Neural progenitor cell (in vitro differentiated cells): ENCODE measurements around the gene CCT5. TPM values are rescaled to one million over a fixed set of nuclear protein-coding genes. Genes with fewer than 3 reads are reported as not detected.
A peak's percentile ranks its signal among the peaks of the same experiment; 100 is the strongest.

ENCODE experiments used
- DNase-seq: peaks from one replicate; pipeline ENCODE4 v3.0.0-alpha.2; 2016; ENCODE audit warnings: low spot score
- H2AFZ ChIP-seq: fragments of 200-600 bp; sonication (generic); replicated peaks from 2 replicates; pipeline ENCODE4 v1.6.1; 2016; ENCODE audit warnings: antibody characterized with exemption
- H3F3A ChIP-seq: fragments of 200-600 bp; sonication (generic); 2 replicates; pipeline ENCODE4 v1.6.1; 2016; ENCODE audit warnings: antibody characterized with exemption, low read depth
- H3K27ac ChIP-seq: fragments of 200-600 bp; sonication (generic); 2 replicates; pipeline ENCODE4 v1.5.1; 2016; ENCODE audit warnings: mild to moderate bottlenecking
- H3K27me3 ChIP-seq: fragments of 200-600 bp; sonication (generic); 2 replicates; pipeline ENCODE4 v1.6.1; 2016; ENCODE audit warnings: mild to moderate bottlenecking, moderate library complexity
- H3K36me3 ChIP-seq: fragments of 200-600 bp; sonication (generic); 2 replicates; pipeline ENCODE4 v1.5.1; 2016
- H3K4me1 ChIP-seq: fragments of 200-600 bp; sonication (generic); 2 replicates; pipeline ENCODE4 v1.6.1; 2016; ENCODE audit warnings: mixed run types
- H3K4me2 ChIP-seq: fragments of 200-600 bp; sonication (generic); 2 replicates; pipeline ENCODE4 v1.6.1; 2016
- H3K4me3 ChIP-seq: fragments of 200-600 bp; sonication (generic); 2 replicates; pipeline ENCODE4 v1.5.1; 2016
- H3K79me2 ChIP-seq: fragments of 200-600 bp; sonication (generic); 2 replicates; pipeline ENCODE4 v1.6.1; 2016; ENCODE audit warnings: low read depth
- H3K9ac ChIP-seq: fragments of 200-600 bp; sonication (generic); 2 replicates; pipeline ENCODE4 v1.6.1; 2016
- H3K9me3 ChIP-seq: fragments of 200-600 bp; sonication (generic); 2 replicates; pipeline ENCODE4 v1.5.1; 2016; ENCODE audit warnings: low read depth
- H4K20me1 ChIP-seq: fragments of 200-600 bp; sonication (generic); 2 replicates; pipeline ENCODE4 v1.6.1; 2016; ENCODE audit warnings: low read depth
- H3K27ac Mint-ChIP-seq: 3 replicates; pipeline ENCODE4 v1.8.0; 2021; ENCODE audit warnings: mixed read lengths
- H3K27me3 Mint-ChIP-seq: 2 replicates; pipeline ENCODE4 v1.8.0; 2022; ENCODE audit warnings: low read depth, mild to moderate bottlenecking, inconsistent platforms, moderate library complexity, mixed read lengths; ENCODE audit not compliant: insufficient read depth
- H3K36me3 Mint-ChIP-seq: 3 replicates; pipeline ENCODE4 v1.8.0; 2021; ENCODE audit warnings: mixed read lengths
- H3K4me1 Mint-ChIP-seq: 3 replicates; pipeline ENCODE4 v1.8.0; 2021; ENCODE audit warnings: mixed read lengths
- H3K4me3 Mint-ChIP-seq: 3 replicates; pipeline ENCODE4 v1.8.0; 2021; ENCODE audit warnings: mild to moderate bottlenecking, moderate library complexity, mixed read lengths
- H3K9me3 Mint-ChIP-seq: 3 replicates; pipeline ENCODE4 v1.8.0; 2020; ENCODE audit warnings: mixed read lengths
- CTCF ChIP-seq: fragments of 200-600 bp; sonication (generic); IDR thresholded peaks from 2 replicates; pipeline ENCODE4 v1.5.1; 2017; ENCODE audit warnings: antibody characterized with exemption, mild to moderate bottlenecking
- EZH2 ChIP-seq: fragments of 200-600 bp; sonication (generic); IDR thresholded peaks from 2 replicates; pipeline ENCODE4 v1.6.1; 2017; ENCODE audit warnings: antibody characterized with exemption, mild to moderate bottlenecking, moderate library complexity
- EZH2phosphoT487 ChIP-seq: fragments of 200-600 bp; sonication (generic); IDR thresholded peaks from 2 replicates; pipeline ENCODE4 v1.6.1; 2017; ENCODE audit warnings: antibody characterized with exemption
- total RNA-seq: library from RNA; depleted of rRNA; stranded (reverse); fragments of >200 nt; gene quantifications from 2 replicates; pipeline ENCODE4 v1.2.3, GENCODE V29; 2015; ENCODE audit warnings: low replicate concordance

Gene CCT5
- total RNA-seq, 1 donor from 2014 or later, result 532 TPM

- no peak overlapping the region for H3K27ac Mint-ChIP-seq
- no peak overlapping the region for H3K4me3 ChIP-seq
- peaks cover 12% of the 10 kb centered on the region for H3K4me1 ChIP-seq
- H3K36me3 ChIP-seq, result peaks cover 25% of the 10 kb centered on the region
- no peak overlapping the region for H3K4me2 ChIP-seq
- H3K79me2 ChIP-seq, result peaks cover 93% of the 10 kb centered on the region
- no peak for DNase-seq
- H2AFZ ChIP-seq, result no peak overlapping the region
- TF ChIP-seq EZH2 (no peak), EZH2phosphoT487 (no peak), CTCF (no peak)
- peaks cover 75% of the 10 kb centered on the region for H4K20me1 ChIP-seq
- peaks cover 21% of the 10 kb centered on the region for H3K4me1 Mint-ChIP-seq
- no peak overlapping the region for H3K9ac ChIP-seq
- no peaks in the 10 kb centered on the region for H3K9me3 ChIP-seq
- H3K27ac ChIP-seq, result no peak overlapping the region
- peaks cover 4% of the 10 kb centered on the region for H3K27me3 Mint-ChIP-seq
- H3F3A ChIP-seq, result peaks cover 13% of the 10 kb centered on the region
- peaks cover 24% of the 10 kb centered on the region for H3K36me3 Mint-ChIP-seq
- no peaks in the 10 kb centered on the region for H3K9me3 Mint-ChIP-seq
- H3K27me3 ChIP-seq, result no peaks in the 10 kb centered on the region
- H3K4me3 Mint-ChIP-seq, result no peak overlapping the region
These were observed 3.3 kb downstream of the CCT5 start for GRCh38 chr5:10253390-10253789.

- Mint-ChIP-seq H3K36me3 (peaks cover 33% of the 10 kb centered on the region), H3K9me3 (no peaks in the 10 kb centered on the region), H3K27me3 (no peaks in the 10 kb centered on the region), H3K4me3 (no peak overlapping the region), H3K27ac (no peak overlapping the region), H3K4me1 (peaks cover 13% of the 10 kb centered on the region)
- peaks cover 6% of the 10 kb centered on the region for H3K4me1 ChIP-seq
- H3K4me3 ChIP-seq, result no peak overlapping the region
- peaks cover 29% of the 10 kb centered on the region for H3K36me3 ChIP-seq
- H3K9ac ChIP-seq, result no peak overlapping the region
- H4K20me1 ChIP-seq, result peaks cover 84% of the 10 kb centered on the region
- no peak overlapping the region for H3K4me2 ChIP-seq
- no peak overlapping the region for H3K27ac ChIP-seq
- H3K9me3 ChIP-seq, result no peaks in the 10 kb centered on the region
- H3K27me3 ChIP-seq, result no peaks in the 10 kb centered on the region
- no peak for DNase-seq
- H3F3A ChIP-seq, result peaks cover 10% of the 10 kb centered on the region
- H3K79me2 ChIP-seq, result peaks cover 82% of the 10 kb centered on the region
- H2AFZ ChIP-seq, result no peak overlapping the region
- TF ChIP-seq EZH2phosphoT487 (no peak), CTCF (no peak), EZH2 (no peak)
These were observed 4.6 kb downstream of the CCT5 start for GRCh38 chr5:10254686-10255085.

- DNase-seq, result no peak
- H3K36me3 ChIP-seq, result peaks cover 32% of the 10 kb centered on the region
- H3K9me3 ChIP-seq, result no peaks in the 10 kb centered on the region
- no peaks in the 10 kb centered on the region for H3K27me3 Mint-ChIP-seq
- H3K27ac ChIP-seq, result no peak overlapping the region
- H3F3A ChIP-seq, result peaks cover 23% of the 10 kb centered on the region
- H3K36me3 Mint-ChIP-seq, result peaks cover 47% of the 10 kb centered on the region
- no peak overlapping the region for H3K27ac Mint-ChIP-seq
- no peak overlapping the region for H3K4me3 ChIP-seq
- H3K4me2 ChIP-seq, result no peak overlapping the region
- no peak overlapping the region for H2AFZ ChIP-seq
- no peaks in the 10 kb centered on the region for H3K9me3 Mint-ChIP-seq
- H3K4me3 Mint-ChIP-seq, result no peak overlapping the region
- H3K4me1 Mint-ChIP-seq, result no peaks in the 10 kb centered on the region
- no peak for TF ChIP-seq EZH2phosphoT487
- TF ChIP-seq EZH2, result no peak
- TF ChIP-seq CTCF, result no peak
- H3K79me2 ChIP-seq, result peaks cover 53% of the 10 kb centered on the region
- H3K4me1 ChIP-seq, result no peaks in the 10 kb centered on the region
- H3K9ac ChIP-seq, result no peak overlapping the region
- no peaks in the 10 kb centered on the region for H3K27me3 ChIP-seq
- peaks cover 70% of the 10 kb centered on the region for H4K20me1 ChIP-seq
These were observed 7.8 kb downstream of the CCT5 start for GRCh38 chr5:10257870-10258269.

GRCh38 chr5:10259899-10260298 lies 9.8 kb downstream of the CCT5 start:
- H3K27ac ChIP-seq, result no peak overlapping the region
- H3K36me3 ChIP-seq, result peaks cover 32% of the 10 kb centered on the region
- H3K79me2 ChIP-seq, result peaks cover 33% of the 10 kb centered on the region
- H3K27me3 ChIP-seq, result no peaks in the 10 kb centered on the region
- H2AFZ ChIP-seq, result no peak overlapping the region
- no peaks in the 10 kb centered on the region for H3K4me1 Mint-ChIP-seq
- H3K4me2 ChIP-seq, result no peak overlapping the region
- H3K4me1 ChIP-seq, result no peaks in the 10 kb centered on the region
- H3K36me3 Mint-ChIP-seq, result peaks cover 54% of the 10 kb centered on the region
- peaks cover 49% of the 10 kb centered on the region for H4K20me1 ChIP-seq
- H3K4me3 ChIP-seq, result no peak overlapping the region
- no peak overlapping the region for H3K27ac Mint-ChIP-seq
- no peak for TF ChIP-seq EZH2
- TF ChIP-seq EZH2phosphoT487, result no peak
- no peak for TF ChIP-seq CTCF
- no peak overlapping the region for H3K9ac ChIP-seq
- H3F3A ChIP-seq, result peaks cover 32% of the 10 kb centered on the region
- DNase-seq, result no peak
- H3K9me3 Mint-ChIP-seq, result no peaks in the 10 kb centered on the region
- H3K27me3 Mint-ChIP-seq, result no peaks in the 10 kb centered on the region
- no peaks in the 10 kb centered on the region for H3K9me3 ChIP-seq
- H3K4me3 Mint-ChIP-seq, result peak overlapping the region; percentile 69
